ENCODE measurements around the gene AQR.

The AQR gene

DNA sequence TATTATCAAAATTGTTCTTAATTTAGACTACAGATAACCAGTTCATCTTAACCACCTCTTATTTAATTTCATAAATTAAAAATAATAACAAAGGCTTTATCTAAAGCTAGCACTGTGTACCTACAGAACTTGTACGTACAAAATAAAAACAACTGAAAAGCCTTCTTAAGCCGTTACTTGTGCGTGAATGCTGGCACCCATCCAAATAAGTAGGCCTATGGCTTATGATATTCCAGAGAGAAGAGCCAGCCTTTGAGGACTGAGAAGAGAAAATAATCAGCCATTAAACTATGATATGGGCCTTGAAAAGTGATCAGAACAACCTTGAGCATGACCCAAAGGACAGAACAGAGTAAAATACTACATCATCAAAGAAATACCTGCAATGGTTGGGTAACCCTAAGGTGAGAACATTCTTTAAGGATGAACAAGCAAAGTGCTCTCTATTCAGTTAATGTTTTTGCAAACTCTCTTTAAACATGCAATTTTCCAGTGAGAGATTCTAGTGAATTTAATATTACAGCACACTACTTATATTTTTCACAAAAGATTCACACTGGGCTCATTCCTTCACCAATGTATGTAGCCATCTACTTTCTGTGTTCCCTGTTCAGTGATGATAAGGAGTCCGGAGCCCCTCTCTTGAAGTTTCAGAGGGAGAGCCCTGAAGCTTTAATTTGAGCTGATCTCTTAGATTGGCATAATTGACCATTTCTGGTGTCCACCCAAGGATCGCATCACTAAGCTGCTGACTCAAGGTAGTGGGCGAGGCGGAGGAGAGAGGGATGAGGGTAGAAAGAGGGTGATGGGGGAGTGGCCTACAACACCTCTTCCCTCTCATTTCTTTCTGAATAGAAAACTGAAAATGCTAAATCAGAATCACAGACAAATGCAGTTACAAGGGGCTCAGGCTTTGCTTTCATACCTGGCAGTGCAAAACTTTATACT, 166.5 kb downstream of the AQR start:
- H3K9me3 ChIP-seq (ENCODE audit: control insufficient read depth, insufficient read depth, low read length) = no peaks in the 10 kb centered on the region
- no peak overlapping the region for H3K27ac ChIP-seq (ENCODE audit: low read depth, low read length)
- no peaks in the 10 kb centered on the region for H3K27me3 ChIP-seq (ENCODE audit: control insufficient read depth, insufficient read depth, low read length)
- no peak overlapping the region for H3K9ac ChIP-seq (ENCODE audit: low read depth, low read length)
- H3K36me3 ChIP-seq (ENCODE audit: control insufficient read depth, insufficient read depth, low read length) = no peaks in the 10 kb centered on the region
- peaks cover 3% of the 10 kb centered on the region for H3K4me1 ChIP-seq (ENCODE audit: control insufficient read depth, insufficient read depth, low read length)
- no peak overlapping the region for H3K4me3 ChIP-seq (ENCODE audit: low read depth, low read length)

- Histone ChIP-seq H3K9me3 (ENCODE audit: control insufficient read depth, insufficient read depth, low read length) (no peaks in the 10 kb centered on the region), H3K36me3 (ENCODE audit: control insufficient read depth, insufficient read depth, low read length) (no peaks in the 10 kb centered on the region), H3K4me1 (ENCODE audit: control insufficient read depth, insufficient read depth, low read length) (peaks cover 3% of the 10 kb centered on the region)
Measured at GRCh38 chr15:34802371-34802770, 167.2 kb downstream of the AQR start.

More at GRCh38 chr15:34802371-34802770, 167.2 kb downstream of the AQR start:
- no peak overlapping the region for H3K4me3 ChIP-seq (ENCODE audit: low read depth, low read length)
- H3K27me3 ChIP-seq (ENCODE audit: control insufficient read depth, insufficient read depth, low read length) = no peaks in the 10 kb centered on the region
- no peak overlapping the region for H3K9ac ChIP-seq (ENCODE audit: low read depth, low read length)
- no peak overlapping the region for H3K27ac ChIP-seq (ENCODE audit: low read depth, low read length)
